Adrenal gland (tissue), 5 donors: ENCODE results near the gene OR5K2.

ENCODE experiments used
- POLR2A ChIP-seq, 2 donors: fragments of 450-650 bp; IDR thresholded peaks; one replicate each; pipeline ENCODE4 v1.6.1; 2017; ENCODE audit warnings: antibody characterized with exemption in 2 of 2, mild to moderate bottlenecking in 2 of 2, moderate library complexity in 1 of 2
- TF ChIP-seq, protein P1 (sequence below), 6 experiments: fragments of 450-650 bp in 4 of 6; fragments of 200-600 bp in 2 of 6; sonication (generic) in 1 of 6; IDR thresholded peaks; 1 replicate in 5 of 6; 2 replicates in 1 of 6; pipeline versions ENCODE4 v1.5.1 to v1.8.0; 2016 to 2021; ENCODE audit warnings: antibody characterized with exemption in 6 of 6, mild to moderate bottlenecking in 2 of 6, moderate library complexity in 1 of 6
- donor health status: DM: no; HTN: no; CAD: no.

DNA sequence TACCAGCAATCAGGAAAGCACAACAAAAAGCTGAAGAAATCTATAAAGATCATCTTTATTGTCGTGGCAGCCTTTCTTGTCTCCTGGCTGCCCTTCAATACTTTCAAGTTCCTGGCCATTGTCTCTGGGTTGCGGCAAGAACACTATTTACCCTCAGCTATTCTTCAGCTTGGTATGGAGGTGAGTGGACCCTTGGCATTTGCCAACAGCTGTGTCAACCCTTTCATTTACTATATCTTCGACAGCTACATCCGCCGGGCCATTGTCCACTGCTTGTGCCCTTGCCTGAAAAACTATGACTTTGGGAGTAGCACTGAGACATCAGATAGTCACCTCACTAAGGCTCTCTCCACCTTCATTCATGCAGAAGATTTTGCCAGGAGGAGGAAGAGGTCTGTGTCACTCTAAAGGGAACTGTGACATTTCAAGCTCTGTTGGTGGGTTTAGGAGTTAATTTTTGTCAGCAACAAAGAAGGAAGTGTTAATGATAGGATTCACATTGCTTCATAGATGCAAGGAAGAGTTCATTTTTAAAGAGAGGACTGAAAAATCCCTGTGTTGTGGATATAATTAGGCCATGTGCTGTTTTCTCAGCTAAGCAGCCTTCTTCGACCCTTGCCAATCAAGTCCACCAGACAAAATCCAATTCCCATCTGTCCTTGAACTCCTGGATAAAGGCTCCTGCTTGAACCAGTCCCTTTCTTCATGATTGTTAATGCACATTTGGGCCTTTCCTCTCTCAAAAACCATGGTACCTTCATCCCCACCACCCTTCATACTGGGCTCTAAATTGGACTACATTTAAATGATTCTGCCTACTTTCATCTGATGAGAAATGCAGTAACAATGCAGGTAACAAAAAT is 35.5 kb downstream of the OR5K2 start:
- TF ChIP-seq, protein P1, sequence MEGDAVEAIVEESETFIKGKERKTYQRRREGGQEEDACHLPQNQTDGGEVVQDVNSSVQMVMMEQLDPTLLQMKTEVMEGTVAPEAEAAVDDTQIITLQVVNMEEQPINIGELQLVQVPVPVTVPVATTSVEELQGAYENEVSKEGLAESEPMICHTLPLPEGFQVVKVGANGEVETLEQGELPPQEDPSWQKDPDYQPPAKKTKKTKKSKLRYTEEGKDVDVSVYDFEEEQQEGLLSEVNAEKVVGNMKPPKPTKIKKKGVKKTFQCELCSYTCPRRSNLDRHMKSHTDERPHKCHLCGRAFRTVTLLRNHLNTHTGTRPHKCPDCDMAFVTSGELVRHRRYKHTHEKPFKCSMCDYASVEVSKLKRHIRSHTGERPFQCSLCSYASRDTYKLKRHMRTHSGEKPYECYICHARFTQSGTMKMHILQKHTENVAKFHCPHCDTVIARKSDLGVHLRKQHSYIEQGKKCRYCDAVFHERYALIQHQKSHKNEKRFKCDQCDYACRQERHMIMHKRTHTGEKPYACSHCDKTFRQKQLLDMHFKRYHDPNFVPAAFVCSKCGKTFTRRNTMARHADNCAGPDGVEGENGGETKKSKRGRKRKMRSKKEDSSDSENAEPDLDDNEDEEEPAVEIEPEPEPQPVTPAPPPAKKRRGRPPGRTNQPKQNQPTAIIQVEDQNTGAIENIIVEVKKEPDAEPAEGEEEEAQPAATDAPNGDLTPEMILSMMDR (IDR thresholded peaks at IDR 0.05), result no peak
- no peak for TF ChIP-seq POLR2A (IDR thresholded peaks at IDR 0.05)
